Measurements from ENCODE around the gene PAQR4. TPM values are rescaled to one million over a fixed set of nuclear protein-coding genes. Genes with fewer than 3 reads are reported as not detected.

The PAQR4 gene
- total RNA-seq, 6 donors from 2014 or later, result 5.2 to 13.5 (median 8.3) TPM

DNA sequence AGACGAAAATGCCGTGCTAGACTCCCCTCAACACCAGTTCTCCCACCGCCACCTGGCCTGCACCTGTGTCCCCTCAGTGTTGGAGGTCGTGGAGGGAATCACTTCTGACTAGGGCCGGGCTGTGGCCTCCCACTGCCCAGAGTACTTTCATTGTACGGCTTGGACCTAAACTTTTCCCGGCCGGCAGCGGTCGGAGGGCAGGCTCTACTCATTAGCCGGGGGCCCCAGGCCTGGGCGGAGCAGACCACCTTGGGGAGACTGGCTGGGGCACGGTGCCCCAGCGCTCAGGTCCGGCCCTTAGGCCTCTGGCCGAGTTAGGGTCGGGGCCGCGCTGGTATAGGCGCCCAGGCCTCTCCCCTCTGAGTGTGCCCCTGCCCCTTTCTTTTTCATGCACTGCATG is 48.2 kb downstream of the PAQR4 start:
- no peaks in the 10 kb centered on the region for H3K9me3 ChIP-seq
- peaks cover 0 to 5% (median 0%) of the 10 kb centered on the region in 4 donors for H3K36me3 ChIP-seq
- DNase-seq, result no peak
- H3K27me3 ChIP-seq, result peaks cover 0 to 10% (median 3%) of the 10 kb centered on the region in 4 donors
- TF ChIP-seq EP300 (IDR thresholded peaks at IDR 0.05) (no peak), POLR2AphosphoS5 (IDR thresholded peaks at IDR 0.05) (no peak), POLR2A (IDR thresholded peaks at IDR 0.05) (no peak)
- TF ChIP-seq, protein P1, sequence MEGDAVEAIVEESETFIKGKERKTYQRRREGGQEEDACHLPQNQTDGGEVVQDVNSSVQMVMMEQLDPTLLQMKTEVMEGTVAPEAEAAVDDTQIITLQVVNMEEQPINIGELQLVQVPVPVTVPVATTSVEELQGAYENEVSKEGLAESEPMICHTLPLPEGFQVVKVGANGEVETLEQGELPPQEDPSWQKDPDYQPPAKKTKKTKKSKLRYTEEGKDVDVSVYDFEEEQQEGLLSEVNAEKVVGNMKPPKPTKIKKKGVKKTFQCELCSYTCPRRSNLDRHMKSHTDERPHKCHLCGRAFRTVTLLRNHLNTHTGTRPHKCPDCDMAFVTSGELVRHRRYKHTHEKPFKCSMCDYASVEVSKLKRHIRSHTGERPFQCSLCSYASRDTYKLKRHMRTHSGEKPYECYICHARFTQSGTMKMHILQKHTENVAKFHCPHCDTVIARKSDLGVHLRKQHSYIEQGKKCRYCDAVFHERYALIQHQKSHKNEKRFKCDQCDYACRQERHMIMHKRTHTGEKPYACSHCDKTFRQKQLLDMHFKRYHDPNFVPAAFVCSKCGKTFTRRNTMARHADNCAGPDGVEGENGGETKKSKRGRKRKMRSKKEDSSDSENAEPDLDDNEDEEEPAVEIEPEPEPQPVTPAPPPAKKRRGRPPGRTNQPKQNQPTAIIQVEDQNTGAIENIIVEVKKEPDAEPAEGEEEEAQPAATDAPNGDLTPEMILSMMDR (IDR thresholded peaks at IDR 0.05), result no peak
- WGBS, 2 donors, result 61 to 86% methylated on average over 6 to 13 of the region's 20 CpGs
- no peak for ATAC-seq (ENCODE audit: low FRiP score in 2 of 2)
- no peak overlapping the region for H3K27ac ChIP-seq
- peaks cover 26 to 43% (median 36%) of the 10 kb centered on the region in 4 donors for H3K4me1 ChIP-seq
- no peak overlapping the region for H3K4me3 ChIP-seq

DNA sequence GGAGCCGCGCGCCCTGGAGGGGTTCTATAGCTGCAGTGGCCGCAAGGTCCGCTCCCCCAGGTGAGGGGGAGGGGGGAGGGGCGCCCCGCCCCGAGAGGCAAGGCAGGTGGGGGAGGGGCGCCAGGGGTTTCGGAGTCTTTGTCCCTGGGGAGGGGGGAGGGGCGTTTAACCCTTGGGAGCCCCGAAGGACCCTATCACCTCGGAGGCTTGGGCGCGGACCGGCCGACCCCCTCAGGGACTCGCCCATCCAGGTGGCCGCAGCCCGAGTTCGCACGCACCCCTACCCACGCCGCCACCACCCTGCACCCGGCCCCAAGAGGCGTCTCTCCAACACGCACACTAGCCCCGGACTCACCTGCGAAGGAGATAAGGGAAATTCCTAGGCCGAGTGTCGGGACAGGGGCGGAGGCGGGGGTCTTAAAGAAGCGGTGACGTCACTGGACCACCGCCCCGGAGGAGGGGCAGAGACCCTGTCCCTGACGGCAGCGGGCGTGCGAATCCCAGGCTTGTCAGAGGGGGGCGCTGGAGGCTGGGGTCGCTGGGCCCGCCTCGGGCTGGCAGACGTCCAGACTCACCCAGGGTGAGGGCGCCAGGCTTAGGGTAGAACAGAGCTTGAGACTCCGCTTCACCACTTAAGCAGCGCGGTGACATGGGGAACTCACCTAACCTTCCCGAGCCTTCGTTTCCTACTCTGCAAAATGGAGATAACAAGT is 48.8 kb downstream of the PAQR4 start, which contains the start of gene CLDN6:
Gene CLDN6 (minus strand): TSS at position 390 of the 713 bp plus-strand sequence. CDS start 2,162 bp downstream, outside the sequence.
- Histone ChIP-seq H3K9me3 (no peaks in the 10 kb centered on the region), H3K27ac (no peak within 1 kb of the TSS), H3K4me3 (no peak within 1 kb of the TSS), H3K4me1 (peaks cover 32 to 49% (median 40%) of the 10 kb centered on the region in 4 donors), H3K27me3 (peaks cover 0 to 10% (median 3%) of the 10 kb centered on the region in 4 donors), H3K36me3 (peaks cover 0 to 5% (median 0%) of the 10 kb centered on the region in 4 donors)
- WGBS, 2 donors, result 19 to 20% methylated on average over 13 to 15 of the region's 52 CpGs
- no peak for ATAC-seq (ENCODE audit: low FRiP score in 2 of 2)
- DNase-seq, result no peak
- TF ChIP-seq POLR2A (IDR thresholded peaks at IDR 0.05) (no peak), POLR2AphosphoS5 (IDR thresholded peaks at IDR 0.05) (no peak)
- TF ChIP-seq, protein P1 (IDR thresholded peaks at IDR 0.05), result peak in 1 of 6 experiments; percentile 40

- Histone ChIP-seq H3K9me3 (no peaks in the 10 kb centered on the region), H3K36me3 (peaks cover 0 to 5% (median 0%) of the 10 kb centered on the region in 4 donors), H3K27me3 (peaks cover 0 to 10% (median 3%) of the 10 kb centered on the region in 4 donors), H3K4me3 (peak overlapping the region in 3 of 4 donors; percentile 62 to 76 (median 69)), H3K4me1 (peaks cover 40 to 62% (median 51%) of the 10 kb centered on the region in 4 donors), H3K27ac (peak overlapping the region in 3 of 4 donors; percentile 97)
- 33 to 58% methylated on average over 20 to 40 of the region's 40 CpGs for WGBS, 2 donors
- TF ChIP-seq, protein P1 (IDR thresholded peaks at IDR 0.05), result no peak
- TF ChIP-seq POLR2AphosphoS5 (IDR thresholded peaks at IDR 0.05), result no peak
- TF ChIP-seq POLR2A (IDR thresholded peaks at IDR 0.05), result no peak
- TF ChIP-seq EP300 (IDR thresholded peaks at IDR 0.05), result no peak
- DNase-seq (no peak), ATAC-seq (ENCODE audit: low FRiP score in 2 of 2) (no peak)
Measured at GRCh38 chr16:3019594-3020246, 50.6 kb downstream of the PAQR4 start.

DNA sequence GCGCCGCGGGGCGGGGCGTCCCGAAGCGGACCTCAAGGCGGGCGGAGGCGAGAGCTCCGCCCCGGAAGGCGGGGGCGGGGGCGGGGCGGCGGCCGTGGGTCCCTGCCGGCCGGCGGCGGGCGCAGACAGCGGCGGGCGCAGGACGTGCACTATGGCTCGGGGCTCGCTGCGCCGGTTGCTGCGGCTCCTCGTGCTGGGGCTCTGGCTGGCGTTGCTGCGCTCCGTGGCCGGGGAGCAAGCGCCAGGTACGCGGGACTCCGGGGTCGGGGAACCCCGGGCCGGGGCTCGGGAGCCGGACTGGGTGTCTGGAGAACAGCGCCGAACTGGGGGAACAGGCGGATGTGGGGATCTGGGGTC is 51.1 kb downstream of the PAQR4 start, which contains the start of gene TNFRSF12A:
Gene TNFRSF12A (plus strand): TSS at position 122 of the 357 bp plus-strand sequence. CDS start 30 bp downstream, at position 152.
- 0 to 3% methylated on average over 19 to 49 of the region's 49 CpGs for WGBS, 2 donors
- Histone ChIP-seq H3K36me3 (peaks cover 0 to 5% (median 0%) of the 10 kb centered on the region in 4 donors), H3K4me3 (peak within 1 kb of the TSS; percentile 62 to 80 (median 72)), H3K27ac (peak within 1 kb of the TSS; percentile 94 to 97 (median 97)), H3K9me3 (no peaks in the 10 kb centered on the region), H3K4me1 (peaks cover 45 to 67% (median 53%) of the 10 kb centered on the region in 4 donors), H3K27me3 (peaks cover 0 to 10% (median 3%) of the 10 kb centered on the region in 4 donors)
- TF ChIP-seq POLR2A (IDR thresholded peaks at IDR 0.05) (peak; percentile 46 to 98 (median 85)), POLR2AphosphoS5 (IDR thresholded peaks at IDR 0.05) (peak; percentile 85 to 87), EP300 (IDR thresholded peaks at IDR 0.05) (peak in 1 of 4 donors; percentile 7)
- TF ChIP-seq, protein P1 (IDR thresholded peaks at IDR 0.05), result peak in 3 of 6 experiments; percentile 41 to 57 (median 45)
- ATAC-seq (ENCODE audit: low FRiP score in 2 of 2), result peak in 1 of 2 donors; percentile 71
- DNase-seq, result peak; percentile 87 to 97

Measured in upper lobe of left lung (tissue), 6 donors.